GM13976 (cell line): Measurements from ENCODE around the gene RAB36.

Experiments
- DNase-seq: peaks from one replicate; pipeline ENCODE4 v3.0.0; 2012; ENCODE audit warnings: low spot score
- CTCF ChIP-seq: IDR thresholded peaks from 2 replicates; pipeline ENCODE4 v1.5.1; 2012; ENCODE audit warnings: borderline replicate concordance, mild to moderate bottlenecking; ENCODE audit not compliant: insufficient read depth; ENCODE audit errors: extremely low read depth, missing control alignments, control extremely low read depth
- in situ Hi-C: fragments of 300-500 bp; cut with MboI; formaldehyde crosslinking; loops from one replicate; pipeline ENCODE4 v1.12.0; 2022; ENCODE audit warnings: low sequenced_read_pairs, mixed read lengths, inconsistent platforms; ENCODE audit not compliant: unreplicated experiment

RAB36 gene

GRCh38 chr22:23156286-23156685 lies 11.0 kb downstream of the RAB36 start:
- in situ Hi-C loops: no loop called here
- DNase-seq: no peak
- no peak for TF ChIP-seq CTCF

- no peak for DNase-seq
- in situ Hi-C loops: no loop called here
- TF ChIP-seq CTCF: no peak
These were observed 12.6 kb downstream of the RAB36 start for GRCh38 chr22:23157560-23158515.

- in situ Hi-C loops: no loop called here
- no peak for TF ChIP-seq CTCF
- no peak for DNase-seq
These were observed 13.4 kb downstream of the RAB36 start for GRCh38 chr22:23158516-23159290.

- no peak for DNase-seq
- TF ChIP-seq CTCF: no peak
- in situ Hi-C loops: no loop called here
These were observed 14.0 kb downstream of the RAB36 start for GRCh38 chr22:23159291-23159630.

DNA sequence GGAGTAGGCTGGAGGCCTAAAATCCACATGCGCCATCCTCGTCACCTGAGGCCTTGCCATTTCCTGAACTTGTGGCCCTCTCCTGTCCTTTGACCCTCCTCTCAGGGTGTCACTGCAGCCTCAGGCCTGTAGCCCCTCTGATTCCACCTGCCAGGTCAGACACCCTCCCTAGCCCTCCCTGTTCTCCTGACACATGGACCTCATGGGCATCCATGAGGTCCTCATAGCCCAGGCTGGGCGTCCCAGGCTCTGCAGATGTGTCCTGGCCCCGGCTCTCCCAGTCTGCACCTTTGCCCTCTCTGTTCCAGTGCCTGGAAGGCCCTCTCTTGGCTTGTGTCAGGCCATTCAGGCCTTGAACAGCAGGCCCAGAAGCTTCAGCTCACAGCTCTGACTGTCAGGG lies 15.8 kb downstream of the RAB36 start:
- DNase-seq: no peak
- in situ Hi-C loops: no loop called here
- TF ChIP-seq CTCF: no peak

- DNase-seq: no peak
- TF ChIP-seq CTCF: no peak
These were observed 16.3 kb downstream of the RAB36 start for GRCh38 chr22:23161574-23161973.

More at GRCh38 chr22:23161574-23161973, 16.3 kb downstream of the RAB36 start:
- in situ Hi-C loops: no loop called here
